Measurements from ENCODE around the gene ADM2.

The ADM2 gene

DNA sequence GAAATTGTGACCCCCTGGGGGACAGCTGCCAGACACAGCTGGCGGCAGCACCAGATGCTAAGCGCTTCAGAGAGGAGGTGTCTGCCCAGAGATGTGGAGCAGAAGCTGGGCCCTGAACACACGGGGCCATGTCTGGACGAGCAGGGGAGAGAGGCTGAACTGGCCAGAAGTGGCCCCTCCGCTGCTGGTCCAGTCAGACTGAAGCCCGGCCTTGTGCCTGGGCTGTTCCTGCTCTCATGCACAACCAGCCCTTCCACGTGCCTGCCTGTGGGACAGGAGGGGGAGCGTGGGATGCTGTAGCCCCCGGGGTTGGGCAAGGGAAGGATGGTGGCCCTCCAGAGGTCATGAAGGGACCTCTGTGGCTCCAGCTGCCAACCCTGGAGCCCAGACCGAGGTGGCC, 1.8 kb downstream of the ADM2 start:
- DNase-seq, result no peak
- Histone ChIP-seq H3K27ac (no peak overlapping the region), H3K9me3 (ENCODE audit: severe bottlenecking) (peaks cover 5% of the 10 kb centered on the region), H3K36me3 (no peaks in the 10 kb centered on the region), H3K4me3 (ENCODE audit: low read depth, low read length) (no peak overlapping the region), H3K27me3 (ENCODE audit: insufficient read depth, low read depth, severe bottlenecking) (no peaks in the 10 kb centered on the region)
- TF ChIP-seq, protein P1, sequence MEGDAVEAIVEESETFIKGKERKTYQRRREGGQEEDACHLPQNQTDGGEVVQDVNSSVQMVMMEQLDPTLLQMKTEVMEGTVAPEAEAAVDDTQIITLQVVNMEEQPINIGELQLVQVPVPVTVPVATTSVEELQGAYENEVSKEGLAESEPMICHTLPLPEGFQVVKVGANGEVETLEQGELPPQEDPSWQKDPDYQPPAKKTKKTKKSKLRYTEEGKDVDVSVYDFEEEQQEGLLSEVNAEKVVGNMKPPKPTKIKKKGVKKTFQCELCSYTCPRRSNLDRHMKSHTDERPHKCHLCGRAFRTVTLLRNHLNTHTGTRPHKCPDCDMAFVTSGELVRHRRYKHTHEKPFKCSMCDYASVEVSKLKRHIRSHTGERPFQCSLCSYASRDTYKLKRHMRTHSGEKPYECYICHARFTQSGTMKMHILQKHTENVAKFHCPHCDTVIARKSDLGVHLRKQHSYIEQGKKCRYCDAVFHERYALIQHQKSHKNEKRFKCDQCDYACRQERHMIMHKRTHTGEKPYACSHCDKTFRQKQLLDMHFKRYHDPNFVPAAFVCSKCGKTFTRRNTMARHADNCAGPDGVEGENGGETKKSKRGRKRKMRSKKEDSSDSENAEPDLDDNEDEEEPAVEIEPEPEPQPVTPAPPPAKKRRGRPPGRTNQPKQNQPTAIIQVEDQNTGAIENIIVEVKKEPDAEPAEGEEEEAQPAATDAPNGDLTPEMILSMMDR (IDR thresholded peaks at IDR 0.05; ENCODE audit: low read depth, low read length), result no peak

DNA sequence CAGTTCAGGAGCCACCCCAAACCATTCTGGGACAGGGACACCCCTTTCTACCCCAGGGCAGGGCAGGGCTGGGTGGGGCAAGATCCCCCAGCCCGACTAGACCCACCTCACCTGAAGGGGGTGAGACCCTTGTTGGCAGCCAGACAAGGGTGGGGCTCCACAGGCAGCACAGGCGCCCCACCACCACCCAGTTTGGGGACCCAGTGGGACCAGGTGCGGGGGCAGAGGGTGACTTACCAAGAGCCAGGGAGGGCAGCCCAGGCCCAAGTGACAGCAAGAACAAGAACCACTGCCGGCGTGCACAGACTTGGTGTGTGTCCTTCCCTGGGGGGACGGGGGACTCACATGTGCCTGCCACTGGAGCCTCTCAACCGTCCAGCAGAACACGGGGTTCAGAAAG, 2.2 kb downstream of the ADM2 start:
- no peak for DNase-seq
- Histone ChIP-seq H3K36me3 (no peaks in the 10 kb centered on the region), H3K4me3 (ENCODE audit: low read depth, low read length) (no peak overlapping the region), H3K27me3 (ENCODE audit: insufficient read depth, low read depth, severe bottlenecking) (no peaks in the 10 kb centered on the region), H3K27ac (no peak overlapping the region), H3K9me3 (ENCODE audit: severe bottlenecking) (peaks cover 5% of the 10 kb centered on the region)
- TF ChIP-seq, protein P1 (IDR thresholded peaks at IDR 0.05; ENCODE audit: low read depth, low read length), result no peak

DNA sequence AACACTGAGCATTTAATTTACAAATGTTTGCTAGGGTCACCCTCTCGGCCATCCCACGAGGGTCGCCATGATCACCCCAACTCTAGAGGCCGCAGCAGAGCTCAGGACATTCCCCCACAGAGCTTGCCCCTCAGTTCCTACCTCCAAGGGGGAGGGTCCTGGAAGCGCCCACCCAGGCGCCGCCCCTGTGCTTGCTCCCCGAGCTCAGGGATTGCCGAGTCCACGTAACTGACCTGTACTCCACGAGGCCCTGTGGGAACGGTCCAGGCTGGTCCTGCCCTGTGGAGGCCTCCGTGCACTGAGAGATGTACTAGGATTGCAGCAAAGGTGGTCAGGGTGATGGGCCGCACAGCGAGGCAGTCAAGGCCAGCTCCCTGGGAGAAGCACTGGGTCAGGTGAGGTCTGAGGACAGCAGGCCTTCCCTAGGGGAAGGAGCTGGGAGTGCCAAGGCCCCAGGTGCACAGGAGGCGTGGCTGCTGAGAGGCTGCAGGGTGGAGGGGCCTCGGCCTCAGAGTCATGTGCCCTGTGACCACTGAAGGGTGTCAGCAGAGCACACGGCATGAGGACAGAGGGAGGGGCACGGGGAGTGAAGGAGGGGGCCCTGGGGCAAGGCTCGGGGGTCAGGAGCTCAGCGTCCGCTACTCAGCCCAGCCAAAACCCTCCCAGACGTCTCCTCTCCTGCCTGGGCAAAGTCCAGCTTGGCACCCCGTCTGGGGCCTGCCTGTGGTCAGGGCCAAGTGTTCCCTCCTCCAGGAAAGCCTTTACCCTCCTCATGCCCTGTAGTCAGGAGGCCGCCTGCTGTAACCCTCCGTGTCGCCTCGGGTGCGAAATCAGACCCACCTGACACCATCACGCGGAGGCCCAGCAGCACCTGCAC, 2.9 kb downstream of the ADM2 start:
- Histone ChIP-seq H3K27ac (no peak overlapping the region), H3K4me3 (ENCODE audit: low read depth, low read length) (no peak overlapping the region), H3K9me3 (ENCODE audit: severe bottlenecking) (peaks cover 5% of the 10 kb centered on the region), H3K27me3 (ENCODE audit: insufficient read depth, low read depth, severe bottlenecking) (no peaks in the 10 kb centered on the region), H3K36me3 (no peaks in the 10 kb centered on the region)
- TF ChIP-seq, protein P1 (IDR thresholded peaks at IDR 0.05; ENCODE audit: low read depth, low read length), result no peak
- DNase-seq, result no peak

DNA sequence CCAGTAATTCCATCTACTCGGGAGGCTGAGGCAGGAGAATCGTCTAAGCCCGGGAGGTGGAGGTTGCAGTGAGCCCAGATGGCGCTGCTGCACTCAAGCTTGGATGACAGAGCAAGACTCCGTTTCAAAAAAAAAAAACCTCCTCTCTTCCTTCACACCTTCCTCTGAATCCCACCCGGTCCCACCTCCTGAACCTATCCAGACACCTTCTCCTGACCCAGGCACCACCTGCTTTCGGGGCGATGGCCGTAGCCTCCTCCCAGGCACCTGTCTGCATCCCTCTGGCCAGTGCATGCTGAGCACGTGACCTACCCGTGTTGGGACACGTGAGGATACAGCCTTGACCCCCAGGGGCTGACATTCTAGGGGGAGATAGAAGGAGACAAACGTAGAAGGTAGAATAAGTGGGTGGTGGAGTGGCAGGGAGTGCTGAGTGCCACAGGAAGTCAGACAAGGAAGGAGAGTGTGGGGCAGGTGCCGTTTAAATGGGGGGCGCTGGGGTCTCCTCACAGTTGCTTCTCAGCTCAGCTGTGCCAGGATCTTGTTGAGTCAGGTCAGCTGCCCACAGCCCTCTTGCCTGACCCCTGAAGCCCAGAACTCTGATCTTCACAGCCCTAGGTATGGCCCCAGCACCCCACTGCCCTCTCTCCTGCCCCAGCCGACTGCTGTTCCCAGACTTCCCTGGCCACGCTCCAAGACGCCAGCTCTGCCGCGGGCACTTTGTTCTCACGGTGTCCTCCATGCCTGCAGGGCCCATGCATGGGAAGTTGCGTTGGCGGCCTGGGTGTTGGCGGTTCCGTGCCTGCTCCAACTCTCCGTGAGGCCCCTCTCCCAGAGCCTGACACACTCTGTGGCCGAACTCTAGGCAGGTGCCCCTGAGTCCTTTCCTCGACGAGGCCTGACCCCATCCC, 4.1 kb downstream of the ADM2 start:
- Histone ChIP-seq H3K9me3 (ENCODE audit: severe bottlenecking) (peaks cover 5% of the 10 kb centered on the region), H3K27me3 (ENCODE audit: insufficient read depth, low read depth, severe bottlenecking) (no peaks in the 10 kb centered on the region), H3K4me3 (ENCODE audit: low read depth, low read length) (no peak overlapping the region), H3K36me3 (no peaks in the 10 kb centered on the region), H3K27ac (no peak overlapping the region)
- TF ChIP-seq, protein P1 (IDR thresholded peaks at IDR 0.05; ENCODE audit: low read depth, low read length), result no peak
- no peak for DNase-seq

DNA sequence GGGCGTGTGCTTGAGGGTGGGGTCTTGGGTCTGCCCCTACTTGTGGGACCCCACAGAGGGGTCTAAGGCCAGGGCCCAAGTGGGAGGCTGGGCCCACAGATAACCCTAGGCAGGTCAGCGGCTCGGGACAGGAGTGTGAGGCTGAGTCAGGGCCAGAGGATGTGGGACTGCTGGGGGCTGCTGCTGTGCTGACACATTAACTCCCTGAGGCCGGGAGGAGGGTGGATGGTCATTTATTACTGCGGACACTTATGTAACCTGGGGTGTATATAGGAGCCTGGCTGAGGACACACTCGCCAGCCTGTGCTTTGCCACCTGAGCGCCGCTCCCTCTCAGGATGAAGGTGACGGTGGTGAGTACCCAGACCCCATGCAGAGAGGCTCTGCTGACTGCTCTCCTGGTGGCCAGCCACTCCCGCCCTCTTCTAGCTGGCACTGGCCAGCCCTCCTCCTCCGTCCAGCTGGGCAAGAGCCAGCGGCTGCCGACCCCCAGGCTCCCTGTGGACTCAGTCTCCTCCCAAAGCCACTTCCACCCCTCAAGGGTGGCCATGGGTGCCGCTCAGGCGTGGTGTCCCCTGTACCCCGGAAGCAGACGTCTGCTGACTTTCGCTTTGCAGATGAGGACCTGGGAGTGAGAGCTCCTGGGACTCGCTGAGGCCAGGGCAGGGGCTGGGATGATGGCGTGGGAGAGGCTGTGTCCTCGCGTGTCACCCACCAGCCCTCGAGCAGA, 5.4 kb downstream of the ADM2 start, which contains the start of gene MIOX:
MIOX (plus strand) TSS at position 299 of the 729 bp plus-strand sequence; CDS start at position 338, 39 bp downstream.
- Histone ChIP-seq H3K4me3 (ENCODE audit: low read depth, low read length) (no peak within 1 kb of the TSS), H3K27ac (no peak within 1 kb of the TSS), H3K27me3 (ENCODE audit: insufficient read depth, low read depth, severe bottlenecking) (no peaks in the 10 kb centered on the region), H3K9me3 (ENCODE audit: severe bottlenecking) (no peaks in the 10 kb centered on the region), H3K36me3 (no peaks in the 10 kb centered on the region)
- no peak for DNase-seq
- TF ChIP-seq, protein P1 (IDR thresholded peaks at IDR 0.05; ENCODE audit: low read depth, low read length), result no peak
